B cell (primary cell): Measurements from ENCODE around the gene MRPL16. TPM values are rescaled to one million over a fixed set of nuclear protein-coding genes. Genes with fewer than 3 reads are reported as not detected.

Experiments
- ATAC-seq: fragments of 200-7000 bp; cut with Tn5 transposase; one replicate; pipeline ENCODE4 v1.10.0; 2021; ENCODE audit warnings: low read depth, mild to moderate bottlenecking, moderate number of reproducible peaks, moderate library complexity
- CTCF ChIA-PET: fragments of 350-600 bp; sonication (Branson Sonifier 250); formaldehyde crosslinking; loops from one replicate; lab custom pipeline; 2021; ENCODE audit warnings: antibody characterized with exemption, inconsistent platforms; lab: Charles Lee
- POLR2A ChIA-PET: fragments of 350-600 bp; sonication (Branson Sonifier 250); formaldehyde crosslinking; loops from one replicate; lab custom pipeline; 2021; ENCODE audit warnings: antibody characterized with exemption; lab: Charles Lee
- DNase-seq: peaks from one replicate; pipeline ENCODE4 v3.0.0; 2013
- H2AFZ ChIP-seq: 2 replicates; pipeline ENCODE4 v1.6.1; 2012; ENCODE audit warnings: mild to moderate bottlenecking, low read depth, low read length; ENCODE audit not compliant: insufficient read depth, poor library complexity, severe bottlenecking
- H3K27ac ChIP-seq, 2 donors: 1 replicate in 1 of 2; 2 replicates in 1 of 2; pipeline ENCODE4 v1.5.1; 2012 to 2013; ENCODE audit warnings: low read length in 2 of 2, mild to moderate bottlenecking in 2 of 2, moderate library complexity in 1 of 2
- H3K27me3 ChIP-seq, 4 experiments: fragments of 200-600 bp in 1 of 4; sonication (generic) in 1 of 4; replicated peaks in 1 of 4; 1 replicate in 2 of 4; 2 replicates in 2 of 4; pipeline versions ENCODE4 v1.6.1 to v1.7.0; 2013 to 2016; ENCODE audit warnings: low read length in 3 of 4, mild to moderate bottlenecking in 2 of 4, mixed read lengths in 1 of 4, moderate library complexity in 1 of 4; ENCODE audit not compliant: insufficient read depth in 4 of 4, control insufficient read depth in 3 of 4; ENCODE audit errors: control extremely low read depth in 1 of 4
- H3K36me3 ChIP-seq, 2 experiments: replicated peaks in 1 of 2; 1 replicate in 1 of 2; 2 replicates in 1 of 2; pipeline versions ENCODE4 v1.6.1 to v1.7.1; 2013; ENCODE audit warnings: low read length in 1 of 2; ENCODE audit not compliant: insufficient read depth in 2 of 2, control insufficient read depth in 1 of 2; ENCODE audit errors: control extremely low read depth in 1 of 2, extremely low read depth in 1 of 2
- H3K4me1 ChIP-seq, 2 donors: fragments of 200-600 bp in 1 of 2; sonication (generic) in 1 of 2; 1 replicate in 1 of 2; 2 replicates in 1 of 2; pipeline versions ENCODE4 v1.5.1 to v1.6.1; 2013 to 2017; ENCODE audit warnings: low read length in 2 of 2; ENCODE audit not compliant: control insufficient read depth in 2 of 2, insufficient read depth in 2 of 2
- H3K4me2 ChIP-seq: replicated peaks from 2 replicates; pipeline ENCODE3; 2012; ENCODE audit warnings: mild to moderate bottlenecking, low read depth, low read length; ENCODE audit not compliant: poor library complexity, severe bottlenecking
- H3K4me3 ChIP-seq, 5 experiments: fragments of 200-600 bp in 1 of 5; sonication (generic) in 1 of 5; 1 replicate in 3 of 5; 2 replicates in 2 of 5; pipeline versions ENCODE4 v1.5.1 to v1.7.0; 2011 to 2016; ENCODE audit warnings: low read length in 4 of 5, mild to moderate bottlenecking in 4 of 5, low read depth in 2 of 5, control low read depth in 1 of 5, moderate library complexity in 1 of 5; ENCODE audit not compliant: insufficient read depth in 1 of 5; ENCODE audit errors: control extremely low read depth in 1 of 5, extremely low read depth in 1 of 5
- H3K79me2 ChIP-seq: fragments of 200-600 bp; sonication (generic); one replicate; pipeline ENCODE4 v1.6.0; 2016; ENCODE audit warnings: low read length; ENCODE audit not compliant: control insufficient read depth, insufficient read depth
- H3K9ac ChIP-seq: fragments of 200-600 bp; sonication (generic); 2 replicates; pipeline ENCODE4 v1.6.1; 2017; ENCODE audit warnings: mild to moderate bottlenecking, low read length, moderate library complexity
- H3K9me3 ChIP-seq, 3 donors: one replicate each; pipeline versions ENCODE4 v1.6.1 to v1.7.1; 2013; ENCODE audit warnings: low read length in 2 of 3; ENCODE audit not compliant: control insufficient read depth in 2 of 3, insufficient read depth in 1 of 3; ENCODE audit errors: control extremely low read depth in 1 of 3
- H4K20me1 ChIP-seq: 2 replicates; pipeline ENCODE4 v1.6.0; 2012; ENCODE audit warnings: mild to moderate bottlenecking, low read length; ENCODE audit not compliant: insufficient read depth, control insufficient read depth, poor library complexity, severe bottlenecking
- H3K27ac Mint-ChIP-seq: one replicate; pipeline ENCODE4 v1.8.0; 2021; ENCODE audit warnings: mixed read lengths
- H3K27me3 Mint-ChIP-seq: one replicate; pipeline ENCODE4 v1.8.0; 2021; ENCODE audit warnings: mixed read lengths
- H3K4me1 Mint-ChIP-seq: one replicate; pipeline ENCODE4 v1.8.0; 2021; ENCODE audit warnings: mixed read lengths
- H3K4me3 Mint-ChIP-seq: one replicate; pipeline ENCODE4 v1.8.0; 2021; ENCODE audit warnings: mixed read lengths
- H3K9me3 Mint-ChIP-seq: one replicate; pipeline ENCODE4 v1.8.0; 2022; ENCODE audit warnings: mixed read lengths; ENCODE audit not compliant: insufficient read depth
- CTCF ChIP-seq: fragments of 200-600 bp; IDR thresholded peaks from one replicate; pipeline ENCODE4 v1.8.0; 2022; ENCODE audit warnings: antibody characterized with exemption, mild to moderate bottlenecking
- EZH2 ChIP-seq: IDR thresholded peaks from 2 replicates; pipeline ENCODE4 v1.6.1; 2012; ENCODE audit warnings: borderline replicate concordance, low read depth, mild to moderate bottlenecking, moderate library complexity, low read length; ENCODE audit not compliant: insufficient read depth, poor library complexity, severe bottlenecking
- WGBS: methylation state at CpG from one replicate; pipeline ENCODE4 v1.1.5; 2013; ENCODE audit warnings: missing lambda C conversion rate; ENCODE audit not compliant: insufficient coverage; 5-methylcytosine and 5-hydroxymethylcytosine counted together
- intact Hi-C: fragments of 100-400 bp; cut with micrococcal nuclease; formaldehyde crosslinking; loops from one replicate; pipeline ENCODE4 v1.10.0; 2022
- polyA plus RNA-seq: library from polyadenylated mRNA; depleted of rRNA; stranded (reverse); fragments of >200 nt; gene quantifications from 2 replicates; pipeline ENCODE4 v1.2.3, GENCODE V29; 2012
- total RNA-seq, 2 donors: library from RNA; stranded (reverse); fragments of 120-200 nt in 1 of 2; gene quantifications; 1 replicate in 1 of 2; 2 replicates in 1 of 2; pipeline versions ENCODE4 v1.2.3 to v1.2.4, GENCODE V29; 2013 to 2022

Gene MRPL16
- total and polyA plus RNA-seq, 2 donors (not counting 1 experiment from before 2014, with no cell fraction given): 38.3 to 41.0 TPM

DNA sequence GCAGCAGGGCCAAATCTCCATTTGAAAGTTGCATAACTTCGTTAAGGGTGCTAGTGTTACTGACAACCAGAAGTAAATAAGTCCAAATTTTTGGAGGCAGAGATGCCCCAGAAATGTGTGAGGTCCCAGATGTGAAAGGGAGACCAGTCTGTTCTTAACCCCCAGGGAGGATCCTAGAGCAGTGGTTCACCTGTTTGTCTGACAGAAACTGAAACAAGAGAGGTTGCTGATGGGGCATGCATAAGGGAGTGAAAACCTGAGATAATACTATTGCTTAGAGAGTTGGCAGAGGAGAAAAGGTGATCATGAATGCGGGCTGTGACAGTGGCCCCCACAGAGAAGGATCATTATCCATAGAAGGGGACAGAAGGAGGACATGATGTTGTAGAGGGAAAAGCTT lies 30.9 kb upstream of the MRPL16 start:
- Histone ChIP-seq H2AFZ (no peak overlapping the region), H3K36me3 (no peaks in the 10 kb centered on the region), H3K4me1 (no peaks in the 10 kb centered on the region), H3K9ac (no peak overlapping the region), H3K9me3 (no peaks in the 10 kb centered on the region), H4K20me1 (no peaks in the 10 kb centered on the region), H3K4me2 (no peak overlapping the region), H3K79me2 (no peaks in the 10 kb centered on the region), H3K4me3 (no peak overlapping the region), H3K27ac (no peak overlapping the region), H3K27me3 (no peaks in the 10 kb centered on the region)
- 94% methylated on average over 2 of the region's 2 CpGs for WGBS
- H3K4me3 Mint-ChIP-seq: no peak overlapping the region
- intact Hi-C loops: no loop called here
- DNase-seq (no peak), ATAC-seq (no peak)
- ChIA-PET CTCF (no interaction called here), POLR2A (no interaction called here)
- TF ChIP-seq EZH2 (no peak), CTCF (no peak)
- H3K27ac Mint-ChIP-seq: no peak overlapping the region
- H3K4me1 Mint-ChIP-seq: no peaks in the 10 kb centered on the region
- H3K27me3 Mint-ChIP-seq: peaks cover 15% of the 10 kb centered on the region
- H3K9me3 Mint-ChIP-seq: no peaks in the 10 kb centered on the region

DNA sequence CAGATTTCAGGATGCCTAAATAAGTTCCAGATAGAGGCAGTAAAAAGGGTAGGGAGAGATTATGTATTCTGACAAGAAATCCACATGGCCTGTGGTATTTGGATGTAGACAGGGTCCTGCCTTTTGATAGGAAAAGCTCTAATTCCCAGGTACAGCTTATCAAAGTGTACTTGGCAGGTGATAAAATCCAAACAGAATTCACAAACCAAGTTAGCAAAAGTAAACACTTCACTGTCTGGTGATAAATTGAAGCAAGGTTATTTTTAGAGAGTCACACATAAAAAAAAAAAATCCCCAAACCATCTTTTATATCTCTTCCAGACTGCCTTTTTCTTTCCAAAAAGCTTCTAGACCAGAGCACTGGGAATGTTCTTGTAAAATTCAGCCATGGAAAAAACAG lies 29.0 kb upstream of the MRPL16 start:
- peaks cover 15% of the 10 kb centered on the region for H3K27me3 Mint-ChIP-seq
- intact Hi-C loops: no loop called here
- no peak overlapping the region for H2AFZ ChIP-seq
- no peak for TF ChIP-seq CTCF
- no peak for TF ChIP-seq EZH2
- H4K20me1 ChIP-seq: no peaks in the 10 kb centered on the region
- H3K9ac ChIP-seq: no peak overlapping the region
- ATAC-seq (no peak), DNase-seq (no peak)
- H3K27me3 ChIP-seq: no peaks in the 10 kb centered on the region
- H3K27ac ChIP-seq: no peak overlapping the region
- H3K4me2 ChIP-seq: no peak overlapping the region
- no peak overlapping the region for H3K4me3 Mint-ChIP-seq
- no peaks in the 10 kb centered on the region for H3K4me1 ChIP-seq
- H3K9me3 Mint-ChIP-seq: no peaks in the 10 kb centered on the region
- H3K79me2 ChIP-seq: no peaks in the 10 kb centered on the region
- no peaks in the 10 kb centered on the region for H3K4me1 Mint-ChIP-seq
- H3K4me3 ChIP-seq: no peak overlapping the region
- CTCF ChIA-PET: no interaction called here
- POLR2A ChIA-PET: no interaction called here
- H3K9me3 ChIP-seq: no peaks in the 10 kb centered on the region
- no peak overlapping the region for H3K27ac Mint-ChIP-seq
- H3K36me3 ChIP-seq: no peaks in the 10 kb centered on the region
